C4-2B (cell line): ENCODE results near the gene CC2D1A.

Experiments
- ZFX ChIP-seq: fragments of 450-650 bp; IDR thresholded peaks from 2 replicates; pipeline ENCODE4 v1.6.1; 2017
- TF ChIP-seq, protein P1 (sequence below): fragments of 450-650 bp; conservative IDR thresholded peaks from 2 replicates; pipeline ENCODE4 v1.5.1; 2017; ENCODE audit warnings: mild to moderate bottlenecking

DNA sequence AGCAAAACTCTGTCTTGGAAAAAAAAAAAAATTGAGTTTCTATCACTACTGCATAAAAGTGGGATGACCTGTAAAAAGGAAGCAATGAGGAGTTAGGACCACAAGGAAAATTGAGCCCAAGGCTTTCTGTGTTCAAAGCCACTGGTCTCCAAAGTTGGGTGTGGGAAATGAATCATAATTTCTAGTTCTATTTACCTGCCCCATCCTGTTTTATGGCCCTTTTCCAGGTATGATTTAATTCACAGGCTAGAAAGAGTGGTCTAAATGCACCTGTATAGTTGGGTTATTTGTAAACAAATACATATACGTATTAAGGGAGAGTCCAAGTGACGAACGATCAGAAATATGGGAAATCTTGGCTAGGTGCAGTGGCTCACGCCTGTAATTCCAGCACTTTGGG lies 40.4 kb downstream of the CC2D1A start:
- TF ChIP-seq, protein P1, sequence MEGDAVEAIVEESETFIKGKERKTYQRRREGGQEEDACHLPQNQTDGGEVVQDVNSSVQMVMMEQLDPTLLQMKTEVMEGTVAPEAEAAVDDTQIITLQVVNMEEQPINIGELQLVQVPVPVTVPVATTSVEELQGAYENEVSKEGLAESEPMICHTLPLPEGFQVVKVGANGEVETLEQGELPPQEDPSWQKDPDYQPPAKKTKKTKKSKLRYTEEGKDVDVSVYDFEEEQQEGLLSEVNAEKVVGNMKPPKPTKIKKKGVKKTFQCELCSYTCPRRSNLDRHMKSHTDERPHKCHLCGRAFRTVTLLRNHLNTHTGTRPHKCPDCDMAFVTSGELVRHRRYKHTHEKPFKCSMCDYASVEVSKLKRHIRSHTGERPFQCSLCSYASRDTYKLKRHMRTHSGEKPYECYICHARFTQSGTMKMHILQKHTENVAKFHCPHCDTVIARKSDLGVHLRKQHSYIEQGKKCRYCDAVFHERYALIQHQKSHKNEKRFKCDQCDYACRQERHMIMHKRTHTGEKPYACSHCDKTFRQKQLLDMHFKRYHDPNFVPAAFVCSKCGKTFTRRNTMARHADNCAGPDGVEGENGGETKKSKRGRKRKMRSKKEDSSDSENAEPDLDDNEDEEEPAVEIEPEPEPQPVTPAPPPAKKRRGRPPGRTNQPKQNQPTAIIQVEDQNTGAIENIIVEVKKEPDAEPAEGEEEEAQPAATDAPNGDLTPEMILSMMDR, result no peak
- no peak for TF ChIP-seq ZFX
